ENCODE data around the gene ITGA6.

ITGA6 gene

DNA sequence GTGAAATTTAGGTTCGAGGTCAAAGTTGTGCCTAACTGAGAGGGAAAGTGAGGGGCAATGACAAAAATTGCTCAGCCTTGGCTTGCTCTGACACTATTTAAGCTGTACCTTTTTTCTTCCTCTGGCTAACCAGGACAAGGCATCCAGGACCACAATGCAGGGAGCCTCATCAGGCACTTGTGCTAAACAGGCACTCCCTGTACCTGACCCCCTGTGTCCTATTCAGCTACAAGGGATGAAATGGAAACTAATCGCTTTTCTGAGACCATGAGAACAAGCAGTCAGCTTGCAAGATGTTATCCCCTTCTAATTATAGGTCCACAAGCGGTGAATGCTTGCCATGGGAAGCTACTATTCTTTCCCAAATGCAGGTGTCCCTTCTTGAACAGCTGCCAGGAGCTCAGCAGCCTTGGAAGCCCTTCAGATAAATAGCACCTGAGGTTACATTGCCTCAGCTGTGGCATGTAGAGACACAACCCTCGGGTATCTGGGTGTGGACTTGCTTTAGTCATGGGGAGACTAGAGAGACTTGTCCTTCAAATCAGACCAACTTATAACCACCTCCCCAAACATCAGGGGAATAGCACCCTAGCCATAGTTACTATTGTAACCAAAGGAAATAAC lies 19.1 kb upstream of the ITGA6 start:
- H3K9ac ChIP-seq (ENCODE audit: insufficient read length), result no peak overlapping the region
- no peak overlapping the region for H3K4me3 ChIP-seq
- TF ChIP-seq POLR2AphosphoS5 (IDR thresholded peaks at IDR 0.05; ENCODE audit: borderline replicate concordance, low read depth, low read length), result no peak
- no peak for TF ChIP-seq EZH2 (IDR thresholded peaks at IDR 0.05)
- no peak for TF ChIP-seq FOXP2 (optimal IDR thresholded peaks at IDR 0.05; ENCODE audit: control extremely low read depth, extremely low read length, insufficient read depth)
- no peaks in the 10 kb centered on the region for H3K9me3 ChIP-seq (ENCODE audit: low read depth, low read length)
- no peak overlapping the region for H3K27ac ChIP-seq
- no peaks in the 10 kb centered on the region for H3K36me3 ChIP-seq (ENCODE audit: insufficient read depth, low read length)
- no peak for DNase-seq (ENCODE audit: low read depth, low spot score)

DNA sequence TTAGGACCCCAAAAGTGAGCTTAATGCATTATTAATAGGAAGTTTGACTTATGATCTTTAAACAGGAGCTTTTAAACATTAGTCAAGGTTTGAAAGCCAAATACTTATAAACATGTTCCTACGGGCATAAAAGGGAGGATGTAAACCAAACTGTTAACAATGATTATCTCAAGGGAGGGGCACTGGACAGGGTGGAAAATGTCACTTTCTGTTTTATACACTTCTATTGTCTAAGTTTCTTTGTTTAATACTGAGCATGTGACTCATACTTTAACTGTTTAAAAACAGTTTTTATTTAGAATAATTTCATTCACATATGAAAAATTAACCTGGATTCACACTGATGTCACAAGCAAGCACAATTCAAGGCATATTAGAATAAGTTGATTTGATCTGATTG lies 18.3 kb upstream of the ITGA6 start:
- Histone ChIP-seq H3K27ac (no peak overlapping the region), H3K36me3 (ENCODE audit: insufficient read depth, low read length) (no peaks in the 10 kb centered on the region), H3K9me3 (ENCODE audit: low read depth, low read length) (no peaks in the 10 kb centered on the region), H3K4me3 (no peak overlapping the region), H3K9ac (ENCODE audit: insufficient read length) (no peak overlapping the region)
- no peak for DNase-seq (ENCODE audit: low read depth, low spot score)
- TF ChIP-seq FOXP2 (optimal IDR thresholded peaks at IDR 0.05; ENCODE audit: control extremely low read depth, extremely low read length, insufficient read depth), result no peak
- TF ChIP-seq POLR2AphosphoS5 (IDR thresholded peaks at IDR 0.05; ENCODE audit: borderline replicate concordance, low read depth, low read length), result no peak
- no peak for TF ChIP-seq EZH2 (IDR thresholded peaks at IDR 0.05)

DNA sequence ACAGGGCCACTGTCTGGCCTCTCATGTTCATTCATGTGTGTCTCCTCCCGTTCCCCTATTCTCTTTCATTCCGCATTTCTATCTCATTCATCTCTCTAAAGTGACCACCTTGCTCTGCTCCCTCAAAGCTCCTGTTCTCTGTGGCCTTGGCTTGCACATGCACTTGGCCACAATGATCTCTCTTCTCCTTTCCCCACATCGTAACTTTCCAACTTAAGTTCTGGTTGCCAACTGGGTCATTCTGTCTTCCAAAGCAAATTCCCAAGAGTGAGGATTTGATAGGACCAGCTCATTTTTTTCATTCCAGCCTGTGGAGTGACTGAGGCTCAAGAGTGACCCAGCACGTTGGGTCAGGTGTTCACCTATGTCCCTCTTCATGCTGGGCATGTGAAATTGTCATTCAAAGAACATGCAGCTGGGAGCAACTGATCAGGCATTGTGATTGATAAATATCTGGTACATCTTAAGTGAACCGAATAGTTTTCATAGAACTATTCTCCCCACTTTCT lies 14.3 kb upstream of the ITGA6 start:
- Histone ChIP-seq H3K4me3 (no peak overlapping the region), H3K27ac (no peak overlapping the region), H3K9me3 (ENCODE audit: low read depth, low read length) (no peaks in the 10 kb centered on the region), H3K36me3 (ENCODE audit: insufficient read depth, low read length) (no peaks in the 10 kb centered on the region), H3K9ac (ENCODE audit: insufficient read length) (no peak overlapping the region)
- no peak for DNase-seq (ENCODE audit: low read depth, low spot score)
- TF ChIP-seq EZH2 (IDR thresholded peaks at IDR 0.05) (no peak), POLR2AphosphoS5 (IDR thresholded peaks at IDR 0.05; ENCODE audit: borderline replicate concordance, low read depth, low read length) (no peak), FOXP2 (optimal IDR thresholded peaks at IDR 0.05; ENCODE audit: control extremely low read depth, extremely low read length, insufficient read depth) (no peak)

DNA sequence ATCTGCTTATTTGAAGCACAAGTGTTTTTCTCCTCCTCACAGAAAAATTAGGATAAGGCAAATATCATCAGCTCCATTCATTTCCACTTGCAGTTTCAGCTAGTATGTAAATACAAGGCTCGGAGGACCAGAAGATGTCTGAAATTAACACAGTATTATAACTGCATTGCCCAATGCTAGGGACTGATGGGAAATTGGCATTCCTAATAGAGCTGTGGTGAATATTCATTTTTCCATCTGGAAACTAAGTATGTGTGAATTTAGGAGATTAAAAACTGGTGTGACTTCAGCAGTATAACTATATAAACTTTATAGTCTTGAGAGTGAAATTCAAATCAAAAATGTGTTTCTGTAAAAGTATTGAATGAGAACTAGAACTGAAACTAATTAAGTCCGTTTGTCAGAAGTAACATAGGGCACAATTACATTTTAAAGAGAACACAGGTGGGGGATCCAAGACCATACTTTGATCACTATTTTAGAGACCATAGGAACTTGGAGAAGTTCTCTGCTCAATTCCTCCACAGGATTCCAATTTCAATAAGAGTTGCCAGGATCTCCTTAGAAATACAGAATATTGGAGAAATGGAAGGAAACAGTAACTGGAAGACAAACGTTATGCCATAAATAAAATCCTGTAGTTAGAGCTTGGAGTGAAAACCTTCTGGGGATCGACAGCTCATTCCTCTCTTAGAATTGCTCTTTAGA lies 12.1 kb upstream of the ITGA6 start:
- TF ChIP-seq FOXP2 (optimal IDR thresholded peaks at IDR 0.05; ENCODE audit: control extremely low read depth, extremely low read length, insufficient read depth) (no peak), POLR2AphosphoS5 (IDR thresholded peaks at IDR 0.05; ENCODE audit: borderline replicate concordance, low read depth, low read length) (no peak), EZH2 (IDR thresholded peaks at IDR 0.05) (no peak)
- H3K36me3 ChIP-seq (ENCODE audit: insufficient read depth, low read length), result no peaks in the 10 kb centered on the region
- no peak overlapping the region for H3K27ac ChIP-seq
- H3K9me3 ChIP-seq (ENCODE audit: low read depth, low read length), result no peaks in the 10 kb centered on the region
- no peak for DNase-seq (ENCODE audit: low read depth, low spot score)
- H3K4me3 ChIP-seq, result no peak overlapping the region
- H3K9ac ChIP-seq (ENCODE audit: insufficient read length), result no peak overlapping the region

DNA sequence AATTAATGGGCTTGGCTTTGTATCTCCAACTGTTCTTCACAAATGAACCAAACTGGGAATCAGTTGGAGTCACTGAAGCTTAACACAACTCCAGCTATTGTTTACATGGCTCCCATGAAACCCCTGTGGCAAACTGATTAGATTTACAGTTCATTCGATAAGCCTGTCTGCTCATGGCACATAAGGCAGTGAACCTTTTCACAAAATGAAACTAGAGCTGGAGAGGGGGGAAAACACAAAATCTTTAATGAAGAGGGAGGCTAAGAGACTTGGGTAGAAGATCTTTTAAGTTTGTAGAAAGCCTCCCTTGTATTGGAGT lies 11.6 kb upstream of the ITGA6 start:
- DNase-seq (ENCODE audit: low read depth, low spot score), result no peak
- H3K9ac ChIP-seq (ENCODE audit: insufficient read length), result no peak overlapping the region

DNA sequence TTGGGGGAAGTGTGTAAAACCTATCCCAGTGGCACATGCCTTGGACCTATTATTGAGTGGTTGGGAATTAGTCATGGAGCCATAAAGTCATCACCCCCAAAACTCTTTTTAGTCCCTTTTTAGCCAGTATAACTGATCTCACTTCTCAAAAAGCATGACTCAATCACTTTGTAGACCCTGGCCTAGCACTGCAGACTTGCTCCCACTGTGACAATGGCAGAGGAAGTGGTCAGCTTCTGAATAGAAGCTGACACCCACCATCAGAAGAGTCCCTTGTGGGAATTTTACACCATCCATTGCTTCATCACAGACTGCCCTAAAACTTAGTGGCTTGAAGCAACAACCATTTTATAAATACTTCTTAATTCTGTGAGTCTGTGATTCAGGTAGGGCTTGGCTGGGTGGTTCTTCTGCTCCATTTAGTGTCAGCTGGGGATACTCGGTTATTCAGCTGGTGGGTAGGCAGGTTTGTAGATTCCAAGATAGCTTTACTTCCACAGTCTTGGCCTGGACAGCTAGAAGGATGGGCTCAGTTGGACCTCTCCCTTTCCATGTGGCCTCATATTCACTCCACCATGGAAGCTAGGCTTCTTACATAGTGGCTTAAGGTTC lies 10.8 kb upstream of the ITGA6 start:
- no peaks in the 10 kb centered on the region for H3K9me3 ChIP-seq (ENCODE audit: low read depth, low read length)
- TF ChIP-seq FOXP2 (optimal IDR thresholded peaks at IDR 0.05; ENCODE audit: control extremely low read depth, extremely low read length, insufficient read depth) (no peak), POLR2AphosphoS5 (IDR thresholded peaks at IDR 0.05; ENCODE audit: borderline replicate concordance, low read depth, low read length) (no peak), EZH2 (IDR thresholded peaks at IDR 0.05) (no peak)
- no peaks in the 10 kb centered on the region for H3K36me3 ChIP-seq (ENCODE audit: insufficient read depth, low read length)
- H3K4me3 ChIP-seq, result no peak overlapping the region
- DNase-seq (ENCODE audit: low read depth, low spot score), result no peak
- H3K9ac ChIP-seq (ENCODE audit: insufficient read length), result no peak overlapping the region
- H3K27ac ChIP-seq, result no peak overlapping the region

More for the DNA sequence above, 11.6 kb upstream of the ITGA6 start:
- no peaks in the 10 kb centered on the region for H3K9me3 ChIP-seq (ENCODE audit: low read depth, low read length)
- TF ChIP-seq FOXP2 (optimal IDR thresholded peaks at IDR 0.05; ENCODE audit: control extremely low read depth, extremely low read length, insufficient read depth) (no peak), POLR2AphosphoS5 (IDR thresholded peaks at IDR 0.05; ENCODE audit: borderline replicate concordance, low read depth, low read length) (no peak), EZH2 (IDR thresholded peaks at IDR 0.05) (no peak)
- H3K4me3 ChIP-seq, result no peak overlapping the region
- no peak overlapping the region for H3K27ac ChIP-seq
- no peaks in the 10 kb centered on the region for H3K36me3 ChIP-seq (ENCODE audit: insufficient read depth, low read length)

DNA sequence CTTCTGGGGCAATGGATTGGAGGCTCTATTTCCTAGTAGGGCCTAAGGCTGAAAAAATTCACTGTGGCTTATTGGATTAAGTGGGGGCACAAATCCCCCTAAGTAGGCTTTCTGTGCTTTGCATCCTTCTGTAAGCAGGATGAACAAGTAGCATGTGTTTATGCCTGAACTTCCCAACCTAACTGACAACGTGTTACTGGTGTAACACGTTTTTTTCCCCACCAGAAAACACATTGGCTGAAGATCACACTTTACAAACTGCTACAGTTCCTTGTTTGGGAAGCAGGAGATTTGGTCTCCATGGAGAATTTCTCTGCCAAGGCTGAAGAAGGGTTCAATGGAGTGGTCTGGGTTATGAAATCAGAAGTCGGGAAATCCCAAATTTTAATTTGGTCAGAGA lies 7.2 kb upstream of the ITGA6 start:
- H3K4me3 ChIP-seq, result no peak overlapping the region
- TF ChIP-seq EZH2 (IDR thresholded peaks at IDR 0.05) (no peak), FOXP2 (optimal IDR thresholded peaks at IDR 0.05; ENCODE audit: control extremely low read depth, extremely low read length, insufficient read depth) (no peak), POLR2AphosphoS5 (IDR thresholded peaks at IDR 0.05; ENCODE audit: borderline replicate concordance, low read depth, low read length) (no peak)
- H3K9ac ChIP-seq (ENCODE audit: insufficient read length), result no peak overlapping the region
- H3K36me3 ChIP-seq (ENCODE audit: insufficient read depth, low read length), result no peaks in the 10 kb centered on the region
- no peak overlapping the region for H3K27ac ChIP-seq
- DNase-seq (ENCODE audit: low read depth, low spot score), result no peak
- no peaks in the 10 kb centered on the region for H3K9me3 ChIP-seq (ENCODE audit: low read depth, low read length)

DNA sequence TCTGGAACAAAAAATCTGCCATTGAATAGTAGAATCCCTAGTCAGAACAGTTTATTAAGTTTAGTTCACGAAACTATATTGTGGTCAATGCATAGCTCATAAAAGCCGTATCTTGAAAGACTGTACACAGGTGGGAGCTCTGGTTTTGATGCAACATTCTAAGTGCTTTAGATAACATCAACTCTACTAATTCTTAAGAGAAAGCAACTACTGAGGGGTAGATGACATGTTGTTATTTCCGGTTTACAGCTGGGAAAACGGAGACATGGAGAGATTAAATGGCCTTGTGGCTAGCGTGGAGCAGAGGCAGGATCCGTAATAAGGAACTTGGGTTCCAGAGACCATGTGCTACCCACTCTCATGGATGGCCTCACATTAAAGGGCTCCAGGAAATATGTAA lies 4.2 kb upstream of the ITGA6 start:
- DNase-seq (ENCODE audit: low read depth, low spot score), result no peak
- no peak for TF ChIP-seq POLR2AphosphoS5 (IDR thresholded peaks at IDR 0.05; ENCODE audit: borderline replicate concordance, low read depth, low read length)
- no peak for TF ChIP-seq EZH2 (IDR thresholded peaks at IDR 0.05)
- no peak for TF ChIP-seq FOXP2 (optimal IDR thresholded peaks at IDR 0.05; ENCODE audit: control extremely low read depth, extremely low read length, insufficient read depth)
- Histone ChIP-seq H3K36me3 (ENCODE audit: insufficient read depth, low read length) (no peaks in the 10 kb centered on the region), H3K9me3 (ENCODE audit: low read depth, low read length) (no peaks in the 10 kb centered on the region), H3K27ac (no peak overlapping the region), H3K4me3 (no peak overlapping the region), H3K9ac (ENCODE audit: insufficient read length) (no peak overlapping the region)

Data from SK-N-MC (cell line).